Measurements from ENCODE around the gene TMPRSS9.
A peak's percentile ranks its signal among the peaks of the same experiment; 100 is the strongest.

Gene TMPRSS9

DNA sequence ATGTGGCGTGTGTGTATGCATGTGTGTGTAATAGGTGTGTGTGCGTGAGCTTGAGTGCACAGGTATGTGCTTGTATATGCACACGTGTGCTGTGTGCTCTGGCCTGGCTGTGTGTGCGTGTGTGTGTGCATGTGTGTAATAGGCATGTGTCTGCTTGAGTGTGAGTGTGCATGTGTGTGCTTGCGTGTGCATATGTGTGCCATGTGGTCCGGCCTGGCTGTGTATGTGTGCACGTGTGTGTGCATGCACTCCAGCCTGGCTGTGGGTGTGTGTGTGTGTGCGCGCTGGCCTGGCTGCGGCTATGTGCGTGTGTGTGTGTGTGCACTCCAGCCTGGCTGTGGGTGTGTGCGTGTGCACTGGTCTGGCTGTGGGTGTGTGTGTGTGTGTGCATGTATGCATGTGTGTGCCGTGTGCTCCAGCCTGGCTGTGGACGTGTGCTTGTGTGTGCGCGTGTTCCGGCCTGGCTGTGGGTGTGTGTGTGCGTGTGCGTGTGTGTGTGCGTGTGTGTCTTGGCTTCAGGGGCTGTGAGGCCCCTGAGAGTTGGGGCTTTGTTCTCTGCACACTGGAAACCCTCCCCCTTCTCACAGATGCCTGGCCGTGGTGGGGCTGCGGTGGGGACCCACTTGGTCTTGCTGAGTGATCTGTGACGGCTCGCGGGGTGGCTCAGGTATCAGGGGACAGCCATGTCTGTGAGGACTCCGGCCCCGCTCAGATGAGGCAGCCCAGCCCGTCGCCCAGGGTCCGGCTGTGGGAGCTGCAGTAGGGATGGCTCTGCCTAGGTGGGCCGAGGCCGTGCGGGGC, 23.3 kb upstream of the TMPRSS9 start (continued):
- TF ChIP-seq ZNF302 (tag by site-specific recombination; IDR thresholded peaks at IDR 0.05; ENCODE audit: low read depth) (no peak), ZNF654 (tag by site-specific recombination; IDR thresholded peaks at IDR 0.05; ENCODE audit: low read depth) (no peak), ZNF37A (tag by site-specific recombination; IDR thresholded peaks at IDR 0.05) (no peak), ZNF214 (tag by site-specific recombination; IDR thresholded peaks at IDR 0.05; ENCODE audit: borderline replicate concordance) (no peak), ZNF707 (tag by site-specific recombination; IDR thresholded peaks at IDR 0.05) (no peak), ZNF600 (tag by site-specific recombination; IDR thresholded peaks at IDR 0.05) (peak; percentile 32), ZNF610 (tag by site-specific recombination; IDR thresholded peaks at IDR 0.05; ENCODE audit: borderline replicate concordance) (no peak), ZNF132 (tag by site-specific recombination; IDR thresholded peaks at IDR 0.05; ENCODE audit: borderline replicate concordance) (no peak), TRIM28 (IDR thresholded peaks at IDR 0.05; ENCODE audit: borderline replicate concordance, low read length) (no peak), KLF16 (tag by site-specific recombination; IDR thresholded peaks at IDR 0.05) (no peak), ZNF2 (tag by site-specific recombination; IDR thresholded peaks at IDR 0.05) (no peak), ZNF777 (tag by site-specific recombination; IDR thresholded peaks at IDR 0.05; ENCODE audit: borderline replicate concordance) (no peak), ZBTB20 (tag by site-specific recombination; IDR thresholded peaks at IDR 0.05) (no peak), ZNF510 (tag by site-specific recombination; IDR thresholded peaks at IDR 0.05; ENCODE audit: insufficient replicate concordance) (no peak), ZFHX2 (tag by site-specific recombination; conservative IDR thresholded peaks at IDR 0.05) (peak; percentile 54), ZNF560 (tag by site-specific recombination; IDR thresholded peaks at IDR 0.05; ENCODE audit: borderline replicate concordance) (no peak), ZNF24 (tag by site-specific recombination; IDR thresholded peaks at IDR 0.05) (no peak)
- TF ChIP-seq, protein P1, sequence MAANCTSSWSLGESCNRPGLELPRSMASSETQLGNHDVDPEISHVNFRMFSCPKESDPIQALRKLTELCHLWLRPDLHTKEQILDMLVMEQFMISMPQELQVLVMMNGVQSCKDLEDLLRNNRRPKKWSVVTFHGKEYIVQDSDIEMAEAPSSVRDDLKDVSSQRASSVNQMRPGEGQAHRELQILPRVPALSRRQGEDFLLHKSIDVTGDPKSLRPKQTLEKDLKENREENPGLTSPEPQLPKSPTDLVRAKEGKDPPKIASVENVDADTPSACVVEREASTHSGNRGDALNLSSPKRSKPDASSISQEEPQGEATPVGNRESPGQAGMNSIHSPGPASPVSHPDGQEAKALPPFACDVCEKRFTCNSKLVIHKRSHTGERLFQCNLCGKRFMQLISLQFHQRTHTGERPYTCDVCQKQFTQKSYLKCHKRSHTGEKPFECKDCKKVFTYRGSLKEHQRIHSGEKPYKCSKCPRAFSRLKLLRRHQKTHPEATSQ (tag by site-specific recombination; IDR thresholded peaks at IDR 0.05) = 0 out of 2 replicates have a peak, but pooled peaks have one; percentile 0
- TF ChIP-seq, protein P2, sequence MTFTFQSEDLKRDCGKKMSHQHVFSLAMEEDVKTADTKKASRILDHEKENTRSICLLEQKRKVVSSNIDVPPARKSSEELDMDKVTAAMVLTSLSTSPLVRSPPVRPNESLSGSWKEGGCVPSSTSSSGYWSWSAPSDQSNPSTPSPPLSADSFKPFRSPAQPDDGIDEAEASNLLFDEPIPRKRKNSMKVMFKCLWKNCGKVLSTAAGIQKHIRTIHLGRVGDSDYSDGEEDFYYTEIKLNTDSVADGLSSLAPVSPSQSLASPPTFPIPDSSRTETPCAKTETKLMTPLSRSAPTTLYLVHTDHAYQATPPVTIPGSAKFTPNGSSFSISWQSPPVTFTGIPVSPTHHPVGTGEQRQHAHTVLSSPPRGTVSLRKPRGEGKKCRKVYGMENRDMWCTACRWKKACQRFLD (tag by site-specific recombination; IDR thresholded peaks at IDR 0.05) = no peak
- TF ChIP-seq, protein P3, sequence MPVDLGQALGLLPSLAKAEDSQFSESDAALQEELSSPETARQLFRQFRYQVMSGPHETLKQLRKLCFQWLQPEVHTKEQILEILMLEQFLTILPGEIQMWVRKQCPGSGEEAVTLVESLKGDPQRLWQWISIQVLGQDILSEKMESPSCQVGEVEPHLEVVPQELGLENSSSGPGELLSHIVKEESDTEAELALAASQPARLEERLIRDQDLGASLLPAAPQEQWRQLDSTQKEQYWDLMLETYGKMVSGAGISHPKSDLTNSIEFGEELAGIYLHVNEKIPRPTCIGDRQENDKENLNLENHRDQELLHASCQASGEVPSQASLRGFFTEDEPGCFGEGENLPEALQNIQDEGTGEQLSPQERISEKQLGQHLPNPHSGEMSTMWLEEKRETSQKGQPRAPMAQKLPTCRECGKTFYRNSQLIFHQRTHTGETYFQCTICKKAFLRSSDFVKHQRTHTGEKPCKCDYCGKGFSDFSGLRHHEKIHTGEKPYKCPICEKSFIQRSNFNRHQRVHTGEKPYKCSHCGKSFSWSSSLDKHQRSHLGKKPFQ (tag by site-specific recombination; IDR thresholded peaks at IDR 0.05) = peak; percentile 46; the same call in 1 of the 2 replicates
- TF ChIP-seq, protein P4, sequence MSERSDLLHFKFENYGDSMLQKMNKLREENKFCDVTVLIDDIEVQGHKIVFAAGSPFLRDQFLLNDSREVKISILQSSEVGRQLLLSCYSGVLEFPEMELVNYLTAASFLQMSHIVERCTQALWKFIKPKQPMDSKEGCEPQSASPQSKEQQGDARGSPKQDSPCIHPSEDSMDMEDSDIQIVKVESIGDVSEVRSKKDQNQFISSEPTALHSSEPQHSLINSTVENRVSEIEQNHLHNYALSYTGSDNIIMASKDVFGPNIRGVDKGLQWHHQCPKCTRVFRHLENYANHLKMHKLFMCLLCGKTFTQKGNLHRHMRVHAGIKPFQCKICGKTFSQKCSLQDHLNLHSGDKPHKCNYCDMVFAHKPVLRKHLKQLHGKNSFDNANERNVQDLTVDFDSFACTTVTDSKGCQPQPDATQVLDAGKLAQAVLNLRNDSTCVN (tag by site-specific recombination; optimal IDR thresholded peaks at IDR 0.05) = peak; percentile 19
- TF ChIP-seq, protein P5, sequence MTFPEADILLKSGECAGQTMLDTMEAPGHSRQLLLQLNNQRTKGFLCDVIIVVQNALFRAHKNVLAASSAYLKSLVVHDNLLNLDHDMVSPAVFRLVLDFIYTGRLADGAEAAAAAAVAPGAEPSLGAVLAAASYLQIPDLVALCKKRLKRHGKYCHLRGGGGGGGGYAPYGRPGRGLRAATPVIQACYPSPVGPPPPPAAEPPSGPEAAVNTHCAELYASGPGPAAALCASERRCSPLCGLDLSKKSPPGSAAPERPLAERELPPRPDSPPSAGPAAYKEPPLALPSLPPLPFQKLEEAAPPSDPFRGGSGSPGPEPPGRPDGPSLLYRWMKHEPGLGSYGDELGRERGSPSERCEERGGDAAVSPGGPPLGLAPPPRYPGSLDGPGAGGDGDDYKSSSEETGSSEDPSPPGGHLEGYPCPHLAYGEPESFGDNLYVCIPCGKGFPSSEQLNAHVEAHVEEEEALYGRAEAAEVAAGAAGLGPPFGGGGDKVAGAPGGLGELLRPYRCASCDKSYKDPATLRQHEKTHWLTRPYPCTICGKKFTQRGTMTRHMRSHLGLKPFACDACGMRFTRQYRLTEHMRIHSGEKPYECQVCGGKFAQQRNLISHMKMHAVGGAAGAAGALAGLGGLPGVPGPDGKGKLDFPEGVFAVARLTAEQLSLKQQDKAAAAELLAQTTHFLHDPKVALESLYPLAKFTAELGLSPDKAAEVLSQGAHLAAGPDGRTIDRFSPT (tag by site-specific recombination; IDR thresholded peaks at IDR 0.05) = no peak
- TF ChIP-seq, protein P6, sequence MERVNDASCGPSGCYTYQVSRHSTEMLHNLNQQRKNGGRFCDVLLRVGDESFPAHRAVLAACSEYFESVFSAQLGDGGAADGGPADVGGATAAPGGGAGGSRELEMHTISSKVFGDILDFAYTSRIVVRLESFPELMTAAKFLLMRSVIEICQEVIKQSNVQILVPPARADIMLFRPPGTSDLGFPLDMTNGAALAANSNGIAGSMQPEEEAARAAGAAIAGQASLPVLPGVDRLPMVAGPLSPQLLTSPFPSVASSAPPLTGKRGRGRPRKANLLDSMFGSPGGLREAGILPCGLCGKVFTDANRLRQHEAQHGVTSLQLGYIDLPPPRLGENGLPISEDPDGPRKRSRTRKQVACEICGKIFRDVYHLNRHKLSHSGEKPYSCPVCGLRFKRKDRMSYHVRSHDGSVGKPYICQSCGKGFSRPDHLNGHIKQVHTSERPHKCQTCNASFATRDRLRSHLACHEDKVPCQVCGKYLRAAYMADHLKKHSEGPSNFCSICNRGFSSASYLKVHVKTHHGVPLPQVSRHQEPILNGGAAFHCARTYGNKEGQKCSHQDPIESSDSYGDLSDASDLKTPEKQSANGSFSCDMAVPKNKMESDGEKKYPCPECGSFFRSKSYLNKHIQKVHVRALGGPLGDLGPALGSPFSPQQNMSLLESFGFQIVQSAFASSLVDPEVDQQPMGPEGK (tag by site-specific recombination; IDR thresholded peaks at IDR 0.05) = no peak
- TF ChIP-seq, protein P7, sequence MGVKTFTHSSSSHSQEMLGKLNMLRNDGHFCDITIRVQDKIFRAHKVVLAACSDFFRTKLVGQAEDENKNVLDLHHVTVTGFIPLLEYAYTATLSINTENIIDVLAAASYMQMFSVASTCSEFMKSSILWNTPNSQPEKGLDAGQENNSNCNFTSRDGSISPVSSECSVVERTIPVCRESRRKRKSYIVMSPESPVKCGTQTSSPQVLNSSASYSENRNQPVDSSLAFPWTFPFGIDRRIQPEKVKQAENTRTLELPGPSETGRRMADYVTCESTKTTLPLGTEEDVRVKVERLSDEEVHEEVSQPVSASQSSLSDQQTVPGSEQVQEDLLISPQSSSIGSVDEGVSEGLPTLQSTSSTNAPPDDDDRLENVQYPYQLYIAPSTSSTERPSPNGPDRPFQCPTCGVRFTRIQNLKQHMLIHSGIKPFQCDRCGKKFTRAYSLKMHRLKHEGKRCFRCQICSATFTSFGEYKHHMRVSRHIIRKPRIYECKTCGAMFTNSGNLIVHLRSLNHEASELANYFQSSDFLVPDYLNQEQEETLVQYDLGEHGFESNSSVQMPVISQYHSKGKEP (tag by site-specific recombination; IDR thresholded peaks at IDR 0.05) = no peak

Measured in HEK293 (cell line).